Measurements from ENCODE around the gene STAT4. TPM values are rescaled to one million over a fixed set of nuclear protein-coding genes. Genes with fewer than 3 reads are reported as not detected.

Gene STAT4
- total RNA-seq, 1 experiment from 2014 or later: 0.71 TPM

- no peak overlapping the region for H3K4me3 ChIP-seq (ENCODE audit: low read depth, low read length, poor library complexity, severe bottlenecking)
- BruUV-seq (replicated peaks): no TSS peak
- H3K4me1 ChIP-seq (ENCODE audit: insufficient read depth, low read length, poor library complexity, severe bottlenecking): peaks cover 14% of the 10 kb centered on the region
- no peaks in the 10 kb centered on the region for H3K27me3 ChIP-seq (replicated peaks; ENCODE audit: insufficient read depth, low read depth, low read length, poor library complexity)
- DNase-seq (ENCODE audit: low spot score): no peak
- no peaks in the 10 kb centered on the region for H3K9me3 ChIP-seq (ENCODE audit: low read depth, low read length, poor library complexity, severe bottlenecking)
- no peaks in the 10 kb centered on the region for H3K36me3 ChIP-seq (ENCODE audit: insufficient read depth, low read length, poor library complexity, severe bottlenecking)
- ChIA-PET POLR2A (ENCODE audit: low non-redundant PET) (no interaction called here), CTCF (no interaction called here)
- no peak for TF ChIP-seq EZH2 (IDR thresholded peaks at IDR 0.05; ENCODE audit: borderline replicate concordance, low read depth, low read length, poor library complexity, severe bottlenecking)
- TF ChIP-seq, protein P1, sequence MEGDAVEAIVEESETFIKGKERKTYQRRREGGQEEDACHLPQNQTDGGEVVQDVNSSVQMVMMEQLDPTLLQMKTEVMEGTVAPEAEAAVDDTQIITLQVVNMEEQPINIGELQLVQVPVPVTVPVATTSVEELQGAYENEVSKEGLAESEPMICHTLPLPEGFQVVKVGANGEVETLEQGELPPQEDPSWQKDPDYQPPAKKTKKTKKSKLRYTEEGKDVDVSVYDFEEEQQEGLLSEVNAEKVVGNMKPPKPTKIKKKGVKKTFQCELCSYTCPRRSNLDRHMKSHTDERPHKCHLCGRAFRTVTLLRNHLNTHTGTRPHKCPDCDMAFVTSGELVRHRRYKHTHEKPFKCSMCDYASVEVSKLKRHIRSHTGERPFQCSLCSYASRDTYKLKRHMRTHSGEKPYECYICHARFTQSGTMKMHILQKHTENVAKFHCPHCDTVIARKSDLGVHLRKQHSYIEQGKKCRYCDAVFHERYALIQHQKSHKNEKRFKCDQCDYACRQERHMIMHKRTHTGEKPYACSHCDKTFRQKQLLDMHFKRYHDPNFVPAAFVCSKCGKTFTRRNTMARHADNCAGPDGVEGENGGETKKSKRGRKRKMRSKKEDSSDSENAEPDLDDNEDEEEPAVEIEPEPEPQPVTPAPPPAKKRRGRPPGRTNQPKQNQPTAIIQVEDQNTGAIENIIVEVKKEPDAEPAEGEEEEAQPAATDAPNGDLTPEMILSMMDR (conservative IDR thresholded peaks at IDR 0.05; ENCODE audit: low read depth, low read length): no peak
- intact Hi-C loops (cut with micrococcal nuclease; ENCODE audit: unreplicated experiment): no loop called here
- no peak overlapping the region for H3K27ac ChIP-seq (ENCODE audit: low read depth, low read length, poor library complexity, severe bottlenecking)
These were observed 16.1 kb upstream of the STAT4 start for GRCh38 chr2:191166756-191167445.

DNA sequence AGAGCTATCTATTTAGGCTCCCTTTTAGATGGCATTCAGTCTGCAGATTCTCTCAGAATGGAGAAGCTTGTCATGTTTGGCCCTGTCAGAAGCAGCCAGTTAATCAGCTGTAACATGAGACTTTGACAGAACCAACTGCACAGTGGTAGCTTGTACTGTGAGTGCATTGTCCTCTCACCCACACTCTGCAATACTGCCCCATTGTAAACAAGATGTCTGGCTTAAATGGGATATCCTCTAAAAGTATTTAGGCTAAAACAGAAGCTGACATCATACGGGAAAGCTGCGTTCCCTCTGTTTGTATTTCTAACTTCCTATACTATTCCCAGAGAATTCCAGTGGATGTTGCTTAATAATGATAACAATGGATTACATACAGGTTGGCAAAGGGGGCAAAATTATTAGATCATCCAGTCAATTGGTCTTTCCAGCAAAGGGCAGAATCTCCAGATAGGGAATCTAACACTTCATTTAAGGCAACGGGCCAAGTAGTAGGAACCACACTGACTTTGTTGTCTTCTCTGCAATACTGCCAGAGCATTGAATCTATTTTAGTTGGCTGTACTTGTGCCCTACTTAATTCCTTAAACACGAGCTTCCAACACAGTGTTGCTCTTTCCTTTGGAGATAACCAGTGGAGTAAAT, 15.4 kb upstream of the STAT4 start:
- TF ChIP-seq, protein P1 (conservative IDR thresholded peaks at IDR 0.05; ENCODE audit: low read depth, low read length): no peak
- TF ChIP-seq EZH2 (IDR thresholded peaks at IDR 0.05; ENCODE audit: borderline replicate concordance, low read depth, low read length, poor library complexity, severe bottlenecking): no peak
- intact Hi-C loops (cut with micrococcal nuclease; ENCODE audit: unreplicated experiment): no loop called here
- no TSS peak for BruUV-seq (replicated peaks)
- Histone ChIP-seq H3K27me3 (replicated peaks; ENCODE audit: insufficient read depth, low read depth, low read length, poor library complexity) (no peaks in the 10 kb centered on the region), H3K36me3 (ENCODE audit: insufficient read depth, low read length, poor library complexity, severe bottlenecking) (no peaks in the 10 kb centered on the region), H3K4me1 (ENCODE audit: insufficient read depth, low read length, poor library complexity, severe bottlenecking) (peaks cover 7% of the 10 kb centered on the region), H3K9me3 (ENCODE audit: low read depth, low read length, poor library complexity, severe bottlenecking) (no peaks in the 10 kb centered on the region), H3K4me3 (ENCODE audit: low read depth, low read length, poor library complexity, severe bottlenecking) (no peak overlapping the region), H3K27ac (ENCODE audit: low read depth, low read length, poor library complexity, severe bottlenecking) (no peak overlapping the region)
- ChIA-PET POLR2A (ENCODE audit: low non-redundant PET) (no interaction called here), CTCF (interaction anchor here (0.6 to 2.1 kb wide), 5 partner anchors 52 to 372 kb away, joined by 3 to 12 read pairs (median 3); no protein-coding TSS in a partner anchor)
- DNase-seq (ENCODE audit: low spot score): peak; percentile 29

DNA sequence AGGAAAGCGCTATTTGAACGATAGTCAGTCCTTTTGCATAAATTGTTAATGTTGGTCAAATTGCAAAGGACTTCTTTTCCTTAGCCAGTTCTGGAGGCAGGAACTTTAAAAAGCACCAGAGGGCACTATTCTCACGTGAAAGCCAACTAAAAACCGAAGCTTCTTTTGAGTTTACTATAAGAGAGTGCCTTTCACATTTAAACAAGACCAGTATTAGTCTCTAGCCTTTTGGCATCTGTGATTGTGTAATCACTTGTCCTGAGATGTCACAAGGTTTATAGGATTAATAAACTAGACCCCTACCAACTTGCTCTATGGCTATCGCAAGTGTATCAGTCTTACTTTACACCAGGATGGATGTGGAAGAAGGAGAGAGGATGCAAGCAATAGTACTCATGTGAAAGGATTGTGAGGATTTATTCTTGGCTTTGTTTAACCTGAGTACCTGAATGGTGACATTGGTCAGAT, 14.4 kb upstream of the STAT4 start:
- BruUV-seq (replicated peaks): no TSS peak
- Histone ChIP-seq H3K4me3 (ENCODE audit: low read depth, low read length, poor library complexity, severe bottlenecking) (no peak overlapping the region), H3K36me3 (ENCODE audit: insufficient read depth, low read length, poor library complexity, severe bottlenecking) (no peaks in the 10 kb centered on the region), H3K4me1 (ENCODE audit: insufficient read depth, low read length, poor library complexity, severe bottlenecking) (no peaks in the 10 kb centered on the region), H3K27ac (ENCODE audit: low read depth, low read length, poor library complexity, severe bottlenecking) (no peak overlapping the region), H3K27me3 (replicated peaks; ENCODE audit: insufficient read depth, low read depth, low read length, poor library complexity) (no peaks in the 10 kb centered on the region), H3K9me3 (ENCODE audit: low read depth, low read length, poor library complexity, severe bottlenecking) (no peaks in the 10 kb centered on the region)
- TF ChIP-seq, protein P1 (conservative IDR thresholded peaks at IDR 0.05; ENCODE audit: low read depth, low read length): peak; percentile 75
- TF ChIP-seq EZH2 (IDR thresholded peaks at IDR 0.05; ENCODE audit: borderline replicate concordance, low read depth, low read length, poor library complexity, severe bottlenecking): no peak
- ChIA-PET CTCF (interaction anchor here (0.9 to 2.1 kb wide), 5 partner anchors 38 to 356 kb away, joined by 3 to 12 read pairs (median 5); no protein-coding TSS in a partner anchor), POLR2A (ENCODE audit: low non-redundant PET) (no interaction called here)
- intact Hi-C loops (cut with micrococcal nuclease; ENCODE audit: unreplicated experiment): loop anchor here (1.0 kb wide), 2 partner anchors 336 to 356 kb away; no protein-coding TSS in a partner anchor
- DNase-seq (ENCODE audit: low spot score): peak; percentile 62

All from A673 (cell line).